ENCODE results near the gene PATJ.
"Not testable (repeated sequence)": the region's sequence is repeated elsewhere in the genome, so short reads cannot be mapped to it uniquely, and the experiment has no call there.

- not testable (repeated sequence) for TF ChIP-seq POLR2AphosphoS5 (IDR thresholded peaks at IDR 0.05; ENCODE audit: low read depth); CTCF (IDR thresholded peaks at IDR 0.05; ENCODE audit: insufficient read depth, low read length); REST (IDR thresholded peaks at IDR 0.05; ENCODE audit: insufficient replicate concordance, low read depth); SPI1 (IDR thresholded peaks at IDR 0.05; ENCODE audit: borderline replicate concordance, low read depth)
These were observed 428.1 kb downstream of the PATJ start for GRCh38 chr1:62170380-62170779.

Measured in HL-60 (cell line).